B cell (primary cell): ENCODE measurements around the gene HEG1. TPM values are rescaled to one million over a fixed set of nuclear protein-coding genes. Genes with fewer than 3 reads are reported as not detected.

ENCODE experiments used
- ATAC-seq: fragments of 200-7000 bp; cut with Tn5 transposase; one replicate; pipeline ENCODE4 v1.10.0; 2021; ENCODE audit warnings: low read depth, mild to moderate bottlenecking, moderate number of reproducible peaks, moderate library complexity
- CTCF ChIA-PET: fragments of 350-600 bp; sonication (Branson Sonifier 250); formaldehyde crosslinking; loops from one replicate; lab custom pipeline; 2021; ENCODE audit warnings: antibody characterized with exemption, inconsistent platforms; lab: Charles Lee
- POLR2A ChIA-PET: fragments of 350-600 bp; sonication (Branson Sonifier 250); formaldehyde crosslinking; loops from one replicate; lab custom pipeline; 2021; ENCODE audit warnings: antibody characterized with exemption; lab: Charles Lee
- DNase-seq: peaks from one replicate; pipeline ENCODE4 v3.0.0; 2013
- H2AFZ ChIP-seq: 2 replicates; pipeline ENCODE4 v1.6.1; 2012; ENCODE audit warnings: mild to moderate bottlenecking, low read depth, low read length; ENCODE audit not compliant: insufficient read depth, poor library complexity, severe bottlenecking
- H3K27ac ChIP-seq, 2 donors: 1 replicate in 1 of 2; 2 replicates in 1 of 2; pipeline ENCODE4 v1.5.1; 2012 to 2013; ENCODE audit warnings: low read length in 2 of 2, mild to moderate bottlenecking in 2 of 2, moderate library complexity in 1 of 2
- H3K27me3 ChIP-seq, 4 experiments: fragments of 200-600 bp in 1 of 4; sonication (generic) in 1 of 4; replicated peaks in 1 of 4; 1 replicate in 2 of 4; 2 replicates in 2 of 4; pipeline versions ENCODE4 v1.6.1 to v1.7.0; 2013 to 2016; ENCODE audit warnings: low read length in 3 of 4, mild to moderate bottlenecking in 2 of 4, mixed read lengths in 1 of 4, moderate library complexity in 1 of 4; ENCODE audit not compliant: insufficient read depth in 4 of 4, control insufficient read depth in 3 of 4; ENCODE audit errors: control extremely low read depth in 1 of 4
- H3K36me3 ChIP-seq, 2 experiments: replicated peaks in 1 of 2; 1 replicate in 1 of 2; 2 replicates in 1 of 2; pipeline versions ENCODE4 v1.6.1 to v1.7.1; 2013; ENCODE audit warnings: low read length in 1 of 2; ENCODE audit not compliant: insufficient read depth in 2 of 2, control insufficient read depth in 1 of 2; ENCODE audit errors: control extremely low read depth in 1 of 2, extremely low read depth in 1 of 2
- H3K4me1 ChIP-seq, 2 donors: fragments of 200-600 bp in 1 of 2; sonication (generic) in 1 of 2; 1 replicate in 1 of 2; 2 replicates in 1 of 2; pipeline versions ENCODE4 v1.5.1 to v1.6.1; 2013 to 2017; ENCODE audit warnings: low read length in 2 of 2; ENCODE audit not compliant: control insufficient read depth in 2 of 2, insufficient read depth in 2 of 2
- H3K4me2 ChIP-seq: replicated peaks from 2 replicates; pipeline ENCODE3; 2012; ENCODE audit warnings: mild to moderate bottlenecking, low read depth, low read length; ENCODE audit not compliant: poor library complexity, severe bottlenecking
- H3K4me3 ChIP-seq, 5 experiments: fragments of 200-600 bp in 1 of 5; sonication (generic) in 1 of 5; 1 replicate in 3 of 5; 2 replicates in 2 of 5; pipeline versions ENCODE4 v1.5.1 to v1.7.0; 2011 to 2016; ENCODE audit warnings: low read length in 4 of 5, mild to moderate bottlenecking in 4 of 5, low read depth in 2 of 5, control low read depth in 1 of 5, moderate library complexity in 1 of 5; ENCODE audit not compliant: insufficient read depth in 1 of 5; ENCODE audit errors: control extremely low read depth in 1 of 5, extremely low read depth in 1 of 5
- H3K79me2 ChIP-seq: fragments of 200-600 bp; sonication (generic); one replicate; pipeline ENCODE4 v1.6.0; 2016; ENCODE audit warnings: low read length; ENCODE audit not compliant: control insufficient read depth, insufficient read depth
- H3K9ac ChIP-seq: fragments of 200-600 bp; sonication (generic); 2 replicates; pipeline ENCODE4 v1.6.1; 2017; ENCODE audit warnings: mild to moderate bottlenecking, low read length, moderate library complexity
- H3K9me3 ChIP-seq, 3 donors: one replicate each; pipeline versions ENCODE4 v1.6.1 to v1.7.1; 2013; ENCODE audit warnings: low read length in 2 of 3; ENCODE audit not compliant: control insufficient read depth in 2 of 3, insufficient read depth in 1 of 3; ENCODE audit errors: control extremely low read depth in 1 of 3
- H4K20me1 ChIP-seq: 2 replicates; pipeline ENCODE4 v1.6.0; 2012; ENCODE audit warnings: mild to moderate bottlenecking, low read length; ENCODE audit not compliant: insufficient read depth, control insufficient read depth, poor library complexity, severe bottlenecking
- H3K27ac Mint-ChIP-seq: one replicate; pipeline ENCODE4 v1.8.0; 2021; ENCODE audit warnings: mixed read lengths
- H3K27me3 Mint-ChIP-seq: one replicate; pipeline ENCODE4 v1.8.0; 2021; ENCODE audit warnings: mixed read lengths
- H3K4me1 Mint-ChIP-seq: one replicate; pipeline ENCODE4 v1.8.0; 2021; ENCODE audit warnings: mixed read lengths
- H3K4me3 Mint-ChIP-seq: one replicate; pipeline ENCODE4 v1.8.0; 2021; ENCODE audit warnings: mixed read lengths
- H3K9me3 Mint-ChIP-seq: one replicate; pipeline ENCODE4 v1.8.0; 2022; ENCODE audit warnings: mixed read lengths; ENCODE audit not compliant: insufficient read depth
- EZH2 ChIP-seq: IDR thresholded peaks from 2 replicates; pipeline ENCODE4 v1.6.1; 2012; ENCODE audit warnings: borderline replicate concordance, low read depth, mild to moderate bottlenecking, moderate library complexity, low read length; ENCODE audit not compliant: insufficient read depth, poor library complexity, severe bottlenecking
- WGBS: methylation state at CpG from one replicate; pipeline ENCODE4 v1.1.5; 2013; ENCODE audit warnings: missing lambda C conversion rate; ENCODE audit not compliant: insufficient coverage; 5-methylcytosine and 5-hydroxymethylcytosine counted together
- intact Hi-C: fragments of 100-400 bp; cut with micrococcal nuclease; formaldehyde crosslinking; loops from one replicate; pipeline ENCODE4 v1.10.0; 2022
- polyA plus RNA-seq: library from polyadenylated mRNA; depleted of rRNA; stranded (reverse); fragments of >200 nt; gene quantifications from 2 replicates; pipeline ENCODE4 v1.2.3, GENCODE V29; 2012
- total RNA-seq, 2 donors: library from RNA; stranded (reverse); fragments of 120-200 nt in 1 of 2; gene quantifications; 1 replicate in 1 of 2; 2 replicates in 1 of 2; pipeline versions ENCODE4 v1.2.3 to v1.2.4, GENCODE V29; 2013 to 2022
- TF ChIP-seq, protein P1 (sequence below): fragments of 200-600 bp; IDR thresholded peaks from one replicate; pipeline ENCODE4 v1.8.0; 2022; ENCODE audit warnings: antibody characterized with exemption, mild to moderate bottlenecking

HEG1 gene
- total and polyA plus RNA-seq, 2 donors (not counting 1 experiment from before 2014, with no cell fraction given), result 5.1 to 9.2 TPM

DNA sequence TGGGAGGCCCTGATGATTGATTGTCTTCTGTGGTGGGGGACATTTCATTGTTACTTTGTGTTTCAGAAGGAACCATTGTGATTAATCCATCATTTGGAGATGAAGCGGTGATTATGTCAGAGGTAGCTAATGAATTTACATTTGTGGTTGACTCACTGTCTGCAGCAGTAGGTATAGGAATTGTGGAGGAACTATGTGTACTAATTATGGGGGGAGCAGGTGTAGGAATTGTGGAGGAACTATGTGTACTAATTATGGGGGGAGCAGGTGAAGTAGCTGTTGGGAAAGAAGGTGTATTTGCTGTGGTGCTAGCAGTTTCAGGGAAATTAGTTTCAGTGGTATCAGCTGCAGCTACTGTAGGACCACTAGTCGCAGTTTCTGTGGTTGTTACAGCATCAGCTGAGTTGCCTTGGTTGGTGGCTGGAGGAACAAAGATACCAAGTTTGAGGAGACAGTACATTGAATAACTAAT is 128.2 kb downstream of the HEG1 start:
- WGBS, result 88% methylated on average over 2 of the region's 2 CpGs
- POLR2A ChIA-PET, result no interaction called here

DNA sequence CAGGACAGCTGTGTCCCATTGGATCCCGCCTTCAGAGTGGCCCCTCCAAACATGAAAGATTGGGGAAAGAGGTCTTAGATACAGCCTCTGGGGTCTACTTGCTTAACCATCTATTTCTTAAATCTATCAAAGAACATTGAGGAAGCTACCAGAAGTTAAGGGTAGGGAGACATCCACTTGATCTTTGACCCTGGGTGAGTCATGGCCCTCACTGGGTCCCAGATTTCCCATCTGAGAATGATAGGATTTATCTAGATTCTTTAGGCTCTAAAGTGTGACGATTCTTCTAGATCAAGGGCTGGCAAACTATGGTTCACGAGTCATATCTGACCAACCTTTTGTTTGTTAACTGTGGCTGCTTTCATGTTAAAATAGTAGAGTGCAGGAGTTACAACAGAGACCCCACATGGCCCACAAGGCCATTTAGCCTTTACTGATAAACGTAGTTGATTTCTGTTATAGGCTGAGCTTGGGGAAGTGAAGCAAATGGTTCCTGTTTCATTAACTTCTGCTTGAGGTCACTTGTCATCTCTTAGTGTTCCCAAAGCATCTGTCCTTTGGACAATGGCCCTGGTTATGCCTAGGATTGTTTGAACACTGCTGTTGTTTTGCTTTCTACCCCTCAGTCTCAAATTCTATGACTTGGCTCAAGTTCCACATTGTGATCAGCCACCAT is 129.2 kb downstream of the HEG1 start:
- H3K4me1 ChIP-seq, result no peaks in the 10 kb centered on the region
- H3K4me2 ChIP-seq, result no peak overlapping the region
- DNase-seq, result no peak
- intact Hi-C loops, result loop anchor here (5.0 kb wide), 1 partner anchor 216 kb away; no protein-coding TSS in a partner anchor
- peaks cover 0 to 4% (median 2%) of the 10 kb centered on the region in 4 experiments for H3K27me3 ChIP-seq
- H4K20me1 ChIP-seq, result no peaks in the 10 kb centered on the region
- H3K27ac Mint-ChIP-seq, result no peak overlapping the region
- no peaks in the 10 kb centered on the region for H3K9me3 ChIP-seq
- no peaks in the 10 kb centered on the region for H3K36me3 ChIP-seq
- no peak overlapping the region for H3K4me3 Mint-ChIP-seq
- ChIA-PET CTCF (interaction anchor here (0.9 to 1.2 kb wide), 2 partner anchors 10 to 655 kb away, joined by 3 to 4 read pairs; no protein-coding TSS in a partner anchor), POLR2A (no interaction called here)
- H3K9me3 Mint-ChIP-seq, result no peaks in the 10 kb centered on the region
- no peaks in the 10 kb centered on the region for H3K79me2 ChIP-seq
- no peaks in the 10 kb centered on the region for H3K4me1 Mint-ChIP-seq
- H3K27ac ChIP-seq, result no peak overlapping the region
- H3K9ac ChIP-seq, result no peak overlapping the region
- peaks cover 18% of the 10 kb centered on the region for H3K27me3 Mint-ChIP-seq
- H2AFZ ChIP-seq, result no peak overlapping the region
- H3K4me3 ChIP-seq, result no peak overlapping the region
- 100% methylated on average over 2 of the region's 4 CpGs for WGBS
- ATAC-seq, result no peak
- TF ChIP-seq, protein P1, sequence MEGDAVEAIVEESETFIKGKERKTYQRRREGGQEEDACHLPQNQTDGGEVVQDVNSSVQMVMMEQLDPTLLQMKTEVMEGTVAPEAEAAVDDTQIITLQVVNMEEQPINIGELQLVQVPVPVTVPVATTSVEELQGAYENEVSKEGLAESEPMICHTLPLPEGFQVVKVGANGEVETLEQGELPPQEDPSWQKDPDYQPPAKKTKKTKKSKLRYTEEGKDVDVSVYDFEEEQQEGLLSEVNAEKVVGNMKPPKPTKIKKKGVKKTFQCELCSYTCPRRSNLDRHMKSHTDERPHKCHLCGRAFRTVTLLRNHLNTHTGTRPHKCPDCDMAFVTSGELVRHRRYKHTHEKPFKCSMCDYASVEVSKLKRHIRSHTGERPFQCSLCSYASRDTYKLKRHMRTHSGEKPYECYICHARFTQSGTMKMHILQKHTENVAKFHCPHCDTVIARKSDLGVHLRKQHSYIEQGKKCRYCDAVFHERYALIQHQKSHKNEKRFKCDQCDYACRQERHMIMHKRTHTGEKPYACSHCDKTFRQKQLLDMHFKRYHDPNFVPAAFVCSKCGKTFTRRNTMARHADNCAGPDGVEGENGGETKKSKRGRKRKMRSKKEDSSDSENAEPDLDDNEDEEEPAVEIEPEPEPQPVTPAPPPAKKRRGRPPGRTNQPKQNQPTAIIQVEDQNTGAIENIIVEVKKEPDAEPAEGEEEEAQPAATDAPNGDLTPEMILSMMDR, result no peak
- TF ChIP-seq EZH2, result no peak

More for the DNA sequence above, 128.2 kb downstream of the HEG1 start:
- DNase-seq (no peak), ATAC-seq (no peak)
- H3K4me2 ChIP-seq, result no peak overlapping the region
- no peak overlapping the region for H3K4me3 ChIP-seq
- CTCF ChIA-PET, result interaction anchor here (0.8 to 1.7 kb wide), 3 partner anchors 11 to 654 kb away, joined by 3 to 11 read pairs (median 4); no protein-coding TSS in a partner anchor
- no peaks in the 10 kb centered on the region for H4K20me1 ChIP-seq
- H3K9me3 Mint-ChIP-seq, result no peaks in the 10 kb centered on the region
- no peaks in the 10 kb centered on the region for H3K4me1 ChIP-seq
- no peak for TF ChIP-seq EZH2
- TF ChIP-seq, protein P1, result no peak
- no peak overlapping the region for H3K4me3 Mint-ChIP-seq
- intact Hi-C loops, result loop anchor here (1.0 to 5.0 kb wide), 3 partner anchors 215 to 658 kb away; no protein-coding TSS in a partner anchor
- H3K4me1 Mint-ChIP-seq, result no peaks in the 10 kb centered on the region
- H3K36me3 ChIP-seq, result no peaks in the 10 kb centered on the region
- peaks cover 18% of the 10 kb centered on the region for H3K27me3 Mint-ChIP-seq
- H3K27me3 ChIP-seq, result peaks cover 0 to 4% (median 2%) of the 10 kb centered on the region in 4 experiments
- H2AFZ ChIP-seq, result no peak overlapping the region
- H3K9me3 ChIP-seq, result no peaks in the 10 kb centered on the region
- H3K9ac ChIP-seq, result no peak overlapping the region
- H3K27ac ChIP-seq, result no peak overlapping the region
- H3K79me2 ChIP-seq, result no peaks in the 10 kb centered on the region
- no peak overlapping the region for H3K27ac Mint-ChIP-seq
